ENCODE data around the gene KRTAP19-3. TPM values are rescaled to one million over a fixed set of nuclear protein-coding genes. Genes with fewer than 3 reads are reported as not detected.

KRTAP19-3 gene
- total RNA-seq, 2 experiments from 2014 or later, result not detected

GRCh38 chr21:30468900-30469714 lies 22.7 kb downstream of the KRTAP19-3 start:
- ChIA-PET POLR2A (no interaction called here), CTCF (no interaction called here)
- H3K9me3 Mint-ChIP-seq (ENCODE audit: low read depth), result no peaks in the 10 kb centered on the region
- H3K27ac Mint-ChIP-seq, result no peak overlapping the region
- no peaks in the 10 kb centered on the region for H3K36me3 Mint-ChIP-seq (ENCODE audit: low read depth)
- peaks cover 11% of the 10 kb centered on the region for H3K27me3 Mint-ChIP-seq
- no peaks in the 10 kb centered on the region for H3K4me1 Mint-ChIP-seq
- no peak overlapping the region for H3K4me3 Mint-ChIP-seq
- ATAC-seq (no peak), DNase-seq (no peak)
- intact Hi-C loops (cut with DNase I, micrococcal nuclease), result no loop called here

- H3K27ac Mint-ChIP-seq, result no peak overlapping the region
- no peaks in the 10 kb centered on the region for H3K4me1 Mint-ChIP-seq
- ChIA-PET CTCF (interaction anchor here (1.0 kb wide), 1 partner anchor 116 kb away, joined by 3 read pairs; no protein-coding TSS in a partner anchor), POLR2A (no interaction called here)
- no peaks in the 10 kb centered on the region for H3K9me3 Mint-ChIP-seq (ENCODE audit: low read depth)
- H3K36me3 Mint-ChIP-seq (ENCODE audit: low read depth), result no peaks in the 10 kb centered on the region
- DNase-seq (no peak), ATAC-seq (no peak)
- intact Hi-C loops (cut with DNase I, micrococcal nuclease), result no loop called here
- no peak overlapping the region for H3K4me3 Mint-ChIP-seq
- H3K27me3 Mint-ChIP-seq, result peaks cover 4% of the 10 kb centered on the region
Measured at GRCh38 chr21:30463713-30464112, 28.1 kb downstream of the KRTAP19-3 start.

- POLR2A ChIA-PET, result no interaction called here
- no peak for DNase-seq
- intact Hi-C loops (cut with DNase I, micrococcal nuclease), result no loop called here
- Mint-ChIP-seq H3K4me1 (peaks cover 6% of the 10 kb centered on the region), H3K36me3 (ENCODE audit: low read depth) (no peaks in the 10 kb centered on the region), H3K9me3 (ENCODE audit: low read depth) (no peaks in the 10 kb centered on the region), H3K27me3 (peaks cover 5% of the 10 kb centered on the region), H3K4me3 (no peak overlapping the region), H3K27ac (no peak overlapping the region)
- no peak for ATAC-seq
- CTCF ChIA-PET, result interaction anchor here (0.6 kb wide), 1 partner anchor 248 kb away, joined by 3 read pairs; no protein-coding TSS in a partner anchor
Measured at GRCh38 chr21:30448514-30448913, 43.3 kb downstream of the KRTAP19-3 start.

- Mint-ChIP-seq H3K36me3 (ENCODE audit: low read depth) (no peaks in the 10 kb centered on the region), H3K9me3 (ENCODE audit: low read depth) (no peaks in the 10 kb centered on the region), H3K4me1 (peaks cover 6% of the 10 kb centered on the region), H3K4me3 (no peak overlapping the region), H3K27ac (no peak overlapping the region), H3K27me3 (peaks cover 5% of the 10 kb centered on the region)
- DNase-seq (no peak), ATAC-seq (no peak)
- ChIA-PET CTCF (interaction anchor here (1.4 kb wide), 1 partner anchor 13 kb away, joined by 3 read pairs; no protein-coding TSS in a partner anchor), POLR2A (no interaction called here)
- intact Hi-C loops (cut with DNase I, micrococcal nuclease), result no loop called here
Measured at GRCh38 chr21:30447056-30447455, 44.8 kb downstream of the KRTAP19-3 start.

GRCh38 chr21:30444204-30444603 lies 47.6 kb downstream of the KRTAP19-3 start:
- peaks cover 4% of the 10 kb centered on the region for H3K27me3 Mint-ChIP-seq
- no peak overlapping the region for H3K27ac Mint-ChIP-seq
- ATAC-seq (no peak), DNase-seq (no peak)
- no peak overlapping the region for H3K4me3 Mint-ChIP-seq
- CTCF ChIA-PET, result interaction anchor here (0.7 to 1.1 kb wide), 2 partner anchors 137 to 561 kb away, joined by 3 read pairs; no protein-coding TSS in a partner anchor
- no peaks in the 10 kb centered on the region for H3K9me3 Mint-ChIP-seq (ENCODE audit: low read depth)
- no peaks in the 10 kb centered on the region for H3K36me3 Mint-ChIP-seq (ENCODE audit: low read depth)
- intact Hi-C loops (cut with DNase I, micrococcal nuclease), result no loop called here
- POLR2A ChIA-PET, result no interaction called here
- H3K4me1 Mint-ChIP-seq, result peaks cover 6% of the 10 kb centered on the region

- H3K9me3 Mint-ChIP-seq (ENCODE audit: low read depth), result no peaks in the 10 kb centered on the region
- intact Hi-C loops (cut with DNase I, micrococcal nuclease), result no loop called here
- H3K36me3 Mint-ChIP-seq (ENCODE audit: low read depth), result no peaks in the 10 kb centered on the region
- peaks cover 6% of the 10 kb centered on the region for H3K4me1 Mint-ChIP-seq
- H3K4me3 Mint-ChIP-seq, result no peak overlapping the region
- no peak for DNase-seq
- no peak overlapping the region for H3K27ac Mint-ChIP-seq
- peaks cover 6% of the 10 kb centered on the region for H3K27me3 Mint-ChIP-seq
- ATAC-seq, result no peak
- POLR2A ChIA-PET, result no interaction called here
- CTCF ChIA-PET, result interaction anchor here (0.6 to 0.8 kb wide), 4 partner anchors 9 to 417 kb away, joined by 3 to 4 read pairs (median 4); no protein-coding TSS in a partner anchor
Measured at GRCh38 chr21:30443226-30443625, 48.6 kb downstream of the KRTAP19-3 start.

Other genes starting within 250 kb of the KRTAP19-3 start
- gene KRTAP24-1, start 209.1 kb downstream of the KRTAP19-3 start, total RNA-seq, result not detected
- gene KRTAP25-1, start 202.5 kb downstream of the KRTAP19-3 start, total RNA-seq, result not detected
- gene KRTAP26-1, start 171.7 kb downstream of the KRTAP19-3 start, total RNA-seq, result not detected
- not detected for gene KRTAP27-1, start 154.3 kb downstream of the KRTAP19-3 start, total RNA-seq
- not detected for gene KRTAP23-1, start 143.4 kb downstream of the KRTAP19-3 start, total RNA-seq
- not detected for gene KRTAP13-2, start 119.7 kb downstream of the KRTAP19-3 start, total RNA-seq
- gene KRTAP13-1, start 96.0 kb downstream of the KRTAP19-3 start, total RNA-seq, result not detected
- gene KRTAP13-3, start 66.1 kb downstream of the KRTAP19-3 start, total RNA-seq, result not detected
- not detected for gene KRTAP13-4, start 61.8 kb downstream of the KRTAP19-3 start, total RNA-seq
- gene KRTAP15-1, start 51.7 kb downstream of the KRTAP19-3 start, total RNA-seq, result not detected
- gene KRTAP19-1, start 11.6 kb downstream of the KRTAP19-3 start, total RNA-seq, result not detected
- gene KRTAP19-2, start 4.6 kb downstream of the KRTAP19-3 start, total RNA-seq, result not detected
- gene KRTAP19-4, start 5.2 kb upstream of the KRTAP19-3 start, total RNA-seq, result not detected
- gene KRTAP19-5, start 10.1 kb upstream of the KRTAP19-3 start, total RNA-seq, result not detected
- gene KRTAP19-6, start 49.9 kb upstream of the KRTAP19-3 start, total RNA-seq, result not detected
- gene KRTAP19-7, start 69.3 kb upstream of the KRTAP19-3 start, total RNA-seq, result not detected
- gene KRTAP22-2, start 98.4 kb upstream of the KRTAP19-3 start, total RNA-seq, result not detected
- gene KRTAP6-3, start 100.4 kb upstream of the KRTAP19-3 start, total RNA-seq, result not detected
- gene KRTAP6-2, start 106.9 kb upstream of the KRTAP19-3 start, total RNA-seq, result not detected
- gene KRTAP22-1, start 109.1 kb upstream of the KRTAP19-3 start, total RNA-seq, result not detected
- not detected for gene KRTAP6-1, start 121.9 kb upstream of the KRTAP19-3 start, total RNA-seq
- gene KRTAP20-1, start 124.4 kb upstream of the KRTAP19-3 start, total RNA-seq, result not detected
- gene KRTAP20-4, start 128.6 kb upstream of the KRTAP19-3 start, total RNA-seq, result not detected
- not detected for gene KRTAP20-2, start 143.2 kb upstream of the KRTAP19-3 start, total RNA-seq
- gene KRTAP20-3, start 150.9 kb upstream of the KRTAP19-3 start, total RNA-seq, result not detected
- not detected for gene KRTAP21-3, start 226.8 kb upstream of the KRTAP19-3 start, total RNA-seq